Glutamatergic neuron (in vitro differentiated cells): ENCODE measurements around the gene MIB2. TPM values are rescaled to one million over a fixed set of nuclear protein-coding genes. Genes with fewer than 3 reads are reported as not detected.

Experiments used
- DNase-seq: peaks from one replicate; pipeline ENCODE4 v3.0.0; 2022
- H3K27ac Mint-ChIP-seq: one replicate; pipeline ENCODE4 v1.8.0; 2020; ENCODE audit warnings: mild to moderate bottlenecking, mixed read lengths, inconsistent platforms; ENCODE audit not compliant: unreplicated experiment
- H3K27me3 Mint-ChIP-seq: one replicate; pipeline ENCODE4 v1.8.0; 2020; ENCODE audit warnings: mild to moderate bottlenecking, moderate library complexity, mixed read lengths, inconsistent platforms; ENCODE audit not compliant: unreplicated experiment
- H3K36me3 Mint-ChIP-seq: one replicate; pipeline ENCODE4 v1.8.0; 2020; ENCODE audit warnings: mild to moderate bottlenecking, mixed read lengths, inconsistent platforms; ENCODE audit not compliant: unreplicated experiment
- H3K4me1 Mint-ChIP-seq: one replicate; pipeline ENCODE4 v1.8.0; 2020; ENCODE audit warnings: mild to moderate bottlenecking, low read depth, mixed read lengths, inconsistent platforms; ENCODE audit not compliant: unreplicated experiment
- H3K4me3 Mint-ChIP-seq: one replicate; pipeline ENCODE4 v1.8.0; 2020; ENCODE audit warnings: mild to moderate bottlenecking, mixed read lengths, inconsistent platforms; ENCODE audit not compliant: unreplicated experiment
- H3K9me3 Mint-ChIP-seq: one replicate; pipeline ENCODE4 v1.8.0; 2020; ENCODE audit warnings: mild to moderate bottlenecking, moderate library complexity, mixed read lengths, inconsistent platforms; ENCODE audit not compliant: unreplicated experiment
- total RNA-seq: library from RNA; stranded (reverse); fragmentation: NEBNext Ultra II Directional; extraction: Animal tissue kit (Norgen Biotek cat#: 25700); gene quantifications from one replicate; pipeline ENCODE4 v1.2.1, GENCODE V29; 2021; ENCODE audit not compliant: unreplicated experiment
- TF ChIP-seq, protein P1 (sequence below): fragments of 200-600 bp; sonication (generic); IDR thresholded peaks from one replicate; pipeline ENCODE4 v1.5.0; 2021; ENCODE audit not compliant: partially characterized antibody, unreplicated experiment

Gene MIB2
- total RNA-seq, 1 donor from 2014 or later = 77.7 TPM

DNA sequence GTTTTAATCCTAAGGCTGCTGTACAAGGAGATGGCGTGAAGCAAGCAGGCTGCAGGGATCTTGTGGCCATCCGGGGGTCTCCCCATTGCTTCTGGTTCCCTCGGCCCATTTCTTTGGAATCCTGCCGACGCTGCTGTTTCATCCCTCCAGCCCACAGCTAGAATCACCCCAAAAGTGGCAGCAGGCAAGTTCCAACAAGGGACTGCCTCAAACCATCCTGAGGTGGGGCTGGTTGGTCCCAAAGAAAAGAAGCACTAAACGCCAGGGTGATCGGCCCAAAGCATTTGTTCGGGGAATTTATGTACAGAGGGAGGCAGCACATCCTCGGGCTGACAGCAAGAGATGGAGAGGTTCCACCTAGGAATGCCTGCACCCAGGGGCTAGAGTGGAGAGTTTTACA, 4.5 kb upstream of the MIB2 start:
- TF ChIP-seq, protein P1, sequence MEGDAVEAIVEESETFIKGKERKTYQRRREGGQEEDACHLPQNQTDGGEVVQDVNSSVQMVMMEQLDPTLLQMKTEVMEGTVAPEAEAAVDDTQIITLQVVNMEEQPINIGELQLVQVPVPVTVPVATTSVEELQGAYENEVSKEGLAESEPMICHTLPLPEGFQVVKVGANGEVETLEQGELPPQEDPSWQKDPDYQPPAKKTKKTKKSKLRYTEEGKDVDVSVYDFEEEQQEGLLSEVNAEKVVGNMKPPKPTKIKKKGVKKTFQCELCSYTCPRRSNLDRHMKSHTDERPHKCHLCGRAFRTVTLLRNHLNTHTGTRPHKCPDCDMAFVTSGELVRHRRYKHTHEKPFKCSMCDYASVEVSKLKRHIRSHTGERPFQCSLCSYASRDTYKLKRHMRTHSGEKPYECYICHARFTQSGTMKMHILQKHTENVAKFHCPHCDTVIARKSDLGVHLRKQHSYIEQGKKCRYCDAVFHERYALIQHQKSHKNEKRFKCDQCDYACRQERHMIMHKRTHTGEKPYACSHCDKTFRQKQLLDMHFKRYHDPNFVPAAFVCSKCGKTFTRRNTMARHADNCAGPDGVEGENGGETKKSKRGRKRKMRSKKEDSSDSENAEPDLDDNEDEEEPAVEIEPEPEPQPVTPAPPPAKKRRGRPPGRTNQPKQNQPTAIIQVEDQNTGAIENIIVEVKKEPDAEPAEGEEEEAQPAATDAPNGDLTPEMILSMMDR = no peak
- H3K27me3 Mint-ChIP-seq = peaks cover 5% of the 10 kb centered on the region
- no peak overlapping the region for H3K27ac Mint-ChIP-seq
- no peak overlapping the region for H3K4me3 Mint-ChIP-seq
- peaks cover 8% of the 10 kb centered on the region for H3K9me3 Mint-ChIP-seq
- no peak for DNase-seq
- no peaks in the 10 kb centered on the region for H3K4me1 Mint-ChIP-seq
- no peaks in the 10 kb centered on the region for H3K36me3 Mint-ChIP-seq

DNA sequence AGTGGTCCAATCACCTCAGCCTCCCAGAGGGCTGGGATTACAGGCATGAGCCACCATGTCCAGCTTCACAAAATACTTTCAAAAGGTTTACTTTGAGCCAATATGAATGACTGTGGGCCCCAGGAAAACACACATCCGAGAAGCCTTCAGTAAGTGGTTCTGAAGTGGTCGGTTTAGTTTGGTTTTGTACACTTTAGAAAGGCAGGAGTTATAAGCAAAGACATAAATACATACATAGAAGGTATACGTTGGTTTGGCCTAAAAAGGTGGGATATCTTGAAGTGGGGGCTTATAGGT, 3.2 kb upstream of the MIB2 start:
- Mint-ChIP-seq H3K27me3 (peaks cover 8% of the 10 kb centered on the region), H3K4me1 (no peaks in the 10 kb centered on the region), H3K4me3 (no peak overlapping the region), H3K9me3 (peaks cover 5% of the 10 kb centered on the region), H3K36me3 (no peaks in the 10 kb centered on the region), H3K27ac (no peak overlapping the region)
- no peak for DNase-seq
- TF ChIP-seq, protein P1 = no peak

DNA sequence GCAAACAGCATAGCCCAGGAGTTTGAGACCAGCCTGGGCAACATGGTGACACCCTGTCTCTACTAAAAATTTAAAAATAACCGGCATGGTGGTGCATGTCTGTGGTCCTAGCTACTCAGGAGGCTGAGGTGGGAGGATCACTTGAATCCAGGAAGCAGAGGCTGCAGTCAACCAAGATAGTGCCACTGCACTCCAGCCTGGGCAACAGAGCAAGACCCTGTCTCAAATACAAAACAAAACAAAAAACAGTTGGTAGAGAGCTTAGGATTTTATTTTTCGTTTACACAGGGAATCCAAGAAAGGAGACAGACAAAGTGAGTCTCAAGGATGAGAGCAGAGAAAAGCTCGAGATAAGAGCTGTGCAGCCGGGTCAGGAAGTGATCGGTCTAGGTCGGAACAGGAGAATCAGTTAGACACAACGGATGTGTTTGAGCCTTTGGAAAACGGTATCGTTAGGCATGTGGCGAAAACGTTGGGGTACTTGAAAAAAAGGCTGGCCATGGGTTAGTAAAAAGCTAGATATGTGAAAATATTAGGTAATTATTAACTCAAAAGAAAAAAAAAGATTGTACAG, 1.7 kb upstream of the MIB2 start:
- H3K36me3 Mint-ChIP-seq = no peaks in the 10 kb centered on the region
- H3K4me3 Mint-ChIP-seq = peak overlapping the region; percentile 96
- no peaks in the 10 kb centered on the region for H3K4me1 Mint-ChIP-seq
- no peak for DNase-seq
- peak overlapping the region; percentile 14 for H3K27ac Mint-ChIP-seq
- TF ChIP-seq, protein P1 = no peak
- peaks cover 8% of the 10 kb centered on the region for H3K9me3 Mint-ChIP-seq
- H3K27me3 Mint-ChIP-seq = peaks cover 9% of the 10 kb centered on the region

DNA sequence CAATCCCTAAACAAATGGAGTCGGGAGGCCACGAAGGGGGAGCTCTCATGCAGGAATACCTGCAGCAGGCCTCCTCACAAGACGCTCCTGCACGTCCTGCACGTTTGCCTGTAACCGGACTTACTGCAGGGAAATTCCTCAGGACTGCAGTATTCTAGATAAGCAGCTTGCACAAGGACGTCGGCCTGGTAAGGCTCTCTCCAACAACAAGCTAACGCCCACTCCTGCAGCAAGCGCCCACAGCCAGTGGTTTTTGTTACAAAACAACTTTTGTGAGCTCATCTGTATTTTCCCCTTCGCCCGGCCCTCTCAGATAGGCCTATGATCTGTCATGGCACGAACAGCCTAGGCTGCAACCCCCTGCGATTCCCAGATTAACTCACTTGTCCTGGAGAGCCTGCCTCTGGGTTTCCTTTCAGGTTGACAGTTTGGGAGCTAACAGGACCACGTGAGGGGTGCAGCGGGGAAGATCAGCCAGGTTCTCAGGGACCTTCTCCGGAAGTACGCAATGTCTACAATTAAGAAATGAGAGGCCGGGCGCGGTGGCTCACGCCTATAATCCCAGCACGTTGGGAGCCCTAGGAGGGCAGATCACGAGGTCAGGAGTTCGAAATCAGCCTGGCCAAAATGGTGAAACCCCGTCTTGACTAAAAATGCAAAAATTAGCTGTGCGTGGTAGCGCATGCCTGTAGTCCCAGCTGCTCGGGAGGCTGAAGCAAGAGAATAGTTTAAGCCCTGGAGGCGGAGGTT, 921 bp upstream of the MIB2 start:
- Mint-ChIP-seq H3K27ac (peak overlapping the region; percentile 70), H3K4me1 (no peaks in the 10 kb centered on the region), H3K9me3 (peaks cover 8% of the 10 kb centered on the region), H3K27me3 (peaks cover 11% of the 10 kb centered on the region), H3K4me3 (peak overlapping the region; percentile 96), H3K36me3 (no peaks in the 10 kb centered on the region)
- TF ChIP-seq, protein P1 = no peak
- no peak for DNase-seq

DNA sequence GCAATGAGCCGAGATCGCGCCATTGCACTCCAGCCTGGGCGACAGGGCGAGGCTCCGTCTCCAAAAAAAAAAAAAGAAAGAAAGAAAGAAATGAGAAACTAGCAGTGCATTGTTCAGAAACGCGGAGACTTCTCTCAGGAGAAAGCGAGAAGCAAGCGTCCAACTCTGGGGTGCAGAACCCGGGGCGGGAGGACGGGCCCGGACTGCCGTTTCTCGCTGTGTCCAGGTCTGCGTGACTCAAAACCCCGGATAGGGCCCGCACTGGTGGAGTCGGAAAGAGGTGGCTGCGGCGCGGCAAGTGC, 395 bp upstream of the MIB2 start:
- Mint-ChIP-seq H3K9me3 (peaks cover 8% of the 10 kb centered on the region), H3K36me3 (no peaks in the 10 kb centered on the region), H3K27me3 (peaks cover 11% of the 10 kb centered on the region), H3K27ac (peak overlapping the region; percentile 70), H3K4me3 (peak overlapping the region; percentile 96), H3K4me1 (no peaks in the 10 kb centered on the region)
- DNase-seq = no peak
- TF ChIP-seq, protein P1 = no peak
